Activated T-helper 1 cell treated with Interleukin-2 at 50 U/mL for 16 hours (primary cell): Measurements from ENCODE around the gene NMT2.

Source experiments
- DNase-seq: peaks from one replicate; pipeline ENCODE4 v3.0.0-alpha.2; 2020; ENCODE audit warnings: low read depth

The NMT2 gene

GRCh38 chr10:15181576-15182156 lies 13.2 kb upstream of the NMT2 start:
- no peak for DNase-seq

GRCh38 chr10:15180736-15181135 lies 12.2 kb upstream of the NMT2 start:
- no peak for DNase-seq

GRCh38 chr10:15176269-15176668 lies 7.8 kb upstream of the NMT2 start:
- DNase-seq, result no peak

- no peak for DNase-seq
Measured at GRCh38 chr10:15175587-15175986, 7.1 kb upstream of the NMT2 start.

- DNase-seq, result no peak
Measured at GRCh38 chr10:15172306-15172840, 3.9 kb upstream of the NMT2 start.

- DNase-seq, result peak; percentile 40
Measured at GRCh38 chr10:15169555-15170401, 1.3 kb upstream of the NMT2 start.

GRCh38 chr10:15168786-15169554 lies 477 bp upstream of the NMT2 start:
- peak; percentile 92 for DNase-seq

- DNase-seq, result peak; percentile 28
Measured at GRCh38 chr10:15167411-15168290, 842 bp downstream of the NMT2 start.

- DNase-seq, result no peak
Measured at GRCh38 chr10:15166325-15166724, 2.2 kb downstream of the NMT2 start.

GRCh38 chr10:15163253-15163828 lies 5.2 kb downstream of the NMT2 start:
- no peak for DNase-seq

- DNase-seq, result no peak
Measured at GRCh38 chr10:15158972-15159371, 9.5 kb downstream of the NMT2 start.

- DNase-seq, result no peak
Measured at GRCh38 chr10:15158448-15158847, 10.0 kb downstream of the NMT2 start.

GRCh38 chr10:15155978-15156656 lies 12.4 kb downstream of the NMT2 start:
- DNase-seq, result no peak

- no peak for DNase-seq
Measured at GRCh38 chr10:15152556-15152955, 15.9 kb downstream of the NMT2 start.

- no peak for DNase-seq
Measured at GRCh38 chr10:15150563-15150962, 17.9 kb downstream of the NMT2 start.

GRCh38 chr10:15149042-15149771 lies 19.3 kb downstream of the NMT2 start:
- DNase-seq, result no peak

GRCh38 chr10:15147594-15148392 lies 20.7 kb downstream of the NMT2 start:
- DNase-seq, result no peak

- DNase-seq, result no peak
Measured at GRCh38 chr10:15146366-15146765, 22.1 kb downstream of the NMT2 start.

- DNase-seq, result no peak
Measured at GRCh38 chr10:15144788-15145187, 23.7 kb downstream of the NMT2 start.
